A549 (cell line): Measurements from ENCODE around the gene F8A3. TPM values are rescaled to one million over a fixed set of nuclear protein-coding genes. Genes with fewer than 3 reads are reported as not detected.
"Not testable (repeated sequence)": the region's sequence is repeated elsewhere in the genome, so short reads cannot be mapped to it uniquely, and the experiment has no call there.

Source experiments
- ATAC-seq, 2 experiments: fragments of 200-7000 bp in 1 of 2; fragments of >200 bp in 1 of 2; cut with Nextera tagmentation in 1 of 2; cut with Tn5 transposase in 1 of 2; 3 replicates each; pipeline versions ENCODE4 v1.8.0 to v1.9.1; 2018 to 2020; ENCODE audit warnings: mild to moderate bottlenecking in 1 of 2, moderate library complexity in 1 of 2
- CTCF ChIA-PET: fragments of 300-600 bp; sonication (Branson Sonifier 250); formaldehyde crosslinking; extraction: SDS; loops from one replicate; lab custom pipeline; 2021; ENCODE audit warnings: antibody characterized with exemption, inconsistent platforms; lab: Yijun Ruan, JAX
- POLR2A ChIA-PET: fragments of 350-600 bp; formaldehyde crosslinking; extraction: SDS; loops from one replicate; lab custom pipeline; 2021; ENCODE audit warnings: antibody characterized with exemption, inconsistent platforms; lab: Yijun Ruan, JAX
- DNase-seq, 2 experiments: peaks; one replicate each; pipeline versions ENCODE4 v3.0.0 to v3.0.0-alpha.2; 2011 to 2016; ENCODE audit warnings: low read depth in 1 of 2, low spot score in 1 of 2
- FAIRE-seq: peaks from 2 replicates; lab custom pipeline; 2011; peaks lifted over from hg19 to GRCh38; lab: Jason Lieb, UNC
- H3K27ac ChIP-seq, 2 experiments: fragments of >200 bp; sonication (Bioruptor Twin); formaldehyde crosslinking; 3 replicates each; pipeline ENCODE4 v1.5.1; 2016 to 2017
- H3K4me1 ChIP-seq: fragments of >200 bp; sonication (Bioruptor Twin); formaldehyde crosslinking; 3 replicates; pipeline ENCODE4 v1.6.1; 2016
- H3K4me2 ChIP-seq: fragments of >200 bp; sonication (Bioruptor Twin); formaldehyde crosslinking; 3 replicates; pipeline ENCODE4 v1.6.1; 2016
- H3K4me3 ChIP-seq: fragments of >200 bp; sonication (Bioruptor Twin); formaldehyde crosslinking; 3 replicates; pipeline ENCODE4 v1.5.1; 2016
- H3K9me3 ChIP-seq: fragments of >200 bp; sonication (Bioruptor Twin); formaldehyde crosslinking; 3 replicates; pipeline ENCODE4 v1.6.1; 2016
- E2F6 ChIP-seq: IDR thresholded peaks from 2 replicates; pipeline ENCODE4 v1.6.1; 2012; ENCODE audit warnings: low read depth, borderline replicate concordance
- HDAC2 ChIP-seq: fragments of 200-600 bp; sonication (generic); IDR thresholded peaks from 2 replicates; pipeline ENCODE4 v1.6.1; 2016
- HMGXB4 ChIP-seq: fragments of 250-450 bp; sonication (Bioruptor Pico); IDR thresholded peaks from 2 replicates; pipeline ENCODE4 v1.5.0; 2021; ENCODE audit warnings: mild to moderate bottlenecking, moderate library complexity, borderline replicate concordance
- HOXA7 ChIP-seq: fragments of 250-450 bp; sonication (Bioruptor Pico); IDR thresholded peaks from 2 replicates; pipeline ENCODE4 v1.5.0; 2020; ENCODE audit warnings: mild to moderate bottlenecking, moderate library complexity
- HOXB5 ChIP-seq: fragments of 250-450 bp; sonication (Bioruptor Pico); IDR thresholded peaks from 2 replicates; pipeline ENCODE4 v1.5.0; 2020; ENCODE audit warnings: mild to moderate bottlenecking, moderate library complexity
- MYC ChIP-seq: IDR thresholded peaks from 2 replicates; pipeline ENCODE4 v1.6.1; 2012; ENCODE audit warnings: mild to moderate bottlenecking, inconsistent platforms, low read length, improper control_type of control experiment, borderline replicate concordance
- NFE2L2 ChIP-seq: fragments of 150-350 bp; conservative IDR thresholded peaks from 2 replicates; pipeline ENCODE4 v1.6.1; 2014; ENCODE audit warnings: low read length
- POLR2AphosphoS2 ChIP-seq: conservative IDR thresholded peaks from 2 replicates; pipeline ENCODE4 v1.6.1; 2012; ENCODE audit warnings: low read length, improper control_type of control experiment, inconsistent platforms
- RAD21 ChIP-seq, 2 experiments: fragments of >200 bp in 1 of 2; sonication (Bioruptor Twin) in 1 of 2; formaldehyde crosslinking in 1 of 2; IDR thresholded peaks in 1 of 2; conservative IDR thresholded peaks in 1 of 2; 2 replicates in 1 of 2; 3 replicates in 1 of 2; pipeline ENCODE4 v1.6.1; 2012 to 2018; ENCODE audit warnings: inconsistent platforms in 1 of 2
- RNF2 ChIP-seq: fragments of 200-600 bp; sonication (generic); IDR thresholded peaks from 2 replicates; pipeline ENCODE4 v1.6.1; 2016; ENCODE audit warnings: low read depth, mild to moderate bottlenecking, antibody characterized with exemption, moderate library complexity, borderline replicate concordance
- SMC3 ChIP-seq: fragments of >200 bp; sonication (Bioruptor Twin); formaldehyde crosslinking; IDR thresholded peaks from 3 replicates; pipeline ENCODE4 v1.6.1; 2018; ENCODE audit warnings: inconsistent platforms
- USF2 ChIP-seq: fragments of 450-650 bp; IDR thresholded peaks from 2 replicates; pipeline ENCODE4 v1.6.1; 2014; ENCODE audit warnings: antibody characterized with exemption
- WGBS: methylation state at CpG from one replicate; pipeline ENCODE4 v1.1.6; 2017; ENCODE audit errors: missing lambda C conversion rate; 5-methylcytosine and 5-hydroxymethylcytosine counted together
- polyA minus RNA-seq: library from RNA; depleted of rRNA, polyadenylated mRNA; stranded (reverse); fragments of >200 nt; gene quantifications from 2 replicates; pipeline ENCODE4 v1.2.3, GENCODE V29; 2011; rRNA and poly(A)+ RNA removed
- polyA plus RNA-seq, 4 experiments: library from polyadenylated mRNA; depleted of rRNA in 3 of 4; stranded (reverse); fragments of >200 nt; fragmentation: RNase III in 1 of 4; extraction: RNeasy Plus Mini Kit Qiagen cat#74134 plus additional on column Dnase treatment in 1 of 4; gene quantifications; 2 replicates in 3 of 4; 3 replicates in 1 of 4; pipeline ENCODE4 v1.2.3, GENCODE V29; 2011 to 2017
- TF ChIP-seq, protein P1 (sequence below): IDR thresholded peaks from 2 replicates; pipeline ENCODE4 v1.6.1; 2012

The F8A3 gene
- polyA plus RNA-seq (2011; rRNA removed) (0.05 and 0.11 TPM in 2 replicates), polyA plus RNA-seq (2017; fragmentation: RNase III; extraction: RNeasy Plus Mini Kit Qiagen cat#74134 plus additional on column Dnase treatment) (1.4 to 1.9 TPM (median 1.7 TPM) in 3 replicates), polyA minus RNA-seq (not detected in 2 replicates)
- polyA plus RNA-seq (2012; cell fraction: cytosol; rRNA removed): 0.21 and 0.87 TPM in 2 replicates
- 0.68 TPM in 1 of 2 replicates, not detected in the other for polyA plus RNA-seq (2012; cell fraction: nucleus; rRNA removed)

DNA sequence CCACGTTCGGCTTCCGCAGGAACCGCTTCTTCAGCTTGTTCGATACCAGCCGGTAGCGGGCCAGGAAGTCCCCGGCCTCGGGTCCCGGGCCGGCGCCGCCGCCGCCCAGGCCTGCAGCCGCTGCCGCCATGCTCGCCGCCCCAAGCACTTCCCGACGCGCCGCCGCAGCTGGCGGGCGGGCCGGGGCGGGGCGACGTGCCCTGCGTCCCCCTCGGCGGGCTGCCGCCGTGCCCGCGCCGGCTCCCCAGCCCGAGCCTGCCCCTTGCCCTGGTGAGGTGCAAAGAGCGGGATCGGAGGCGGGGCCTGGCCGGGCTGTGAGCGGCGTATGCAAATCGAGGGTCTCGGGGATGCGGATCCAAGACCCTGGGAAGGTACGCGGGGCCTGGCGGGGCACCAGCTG is at the start of gene F8A3:
Gene F8A3 (minus strand): TSS at position 150 of the 400 bp plus-strand sequence. CDS start 20 bp downstream, at position 130.
- no CpG with 5 or more reads among the region's 51 CpGs for WGBS
- not testable (repeated sequence) for FAIRE-seq

GRCh38 chrX:155505296-155505695 is 46.9 kb upstream of the F8A3 start:
- H3K27ac ChIP-seq: no peak overlapping the region
- no peak overlapping the region for H3K4me3 ChIP-seq
- H3K4me1 ChIP-seq: no peaks in the 10 kb centered on the region
- FAIRE-seq: no peak
- TF ChIP-seq USF2 (no peak), NFE2L2 (no peak), HOXB5 (CRISPR knock-in tag) (no peak), E2F6 (no peak), HOXA7 (CRISPR knock-in tag) (no peak), SMC3 (no peak), POLR2AphosphoS2 (no peak), RAD21 (conservative IDR thresholded peaks at IDR 0.05 in 1 of 2, IDR thresholded peaks at IDR 0.05 in 1 of 2) (no peak), RNF2 (no peak), MYC (no peak), HMGXB4 (CRISPR knock-in tag) (no peak), HDAC2 (no peak)
- TF ChIP-seq, protein P1, sequence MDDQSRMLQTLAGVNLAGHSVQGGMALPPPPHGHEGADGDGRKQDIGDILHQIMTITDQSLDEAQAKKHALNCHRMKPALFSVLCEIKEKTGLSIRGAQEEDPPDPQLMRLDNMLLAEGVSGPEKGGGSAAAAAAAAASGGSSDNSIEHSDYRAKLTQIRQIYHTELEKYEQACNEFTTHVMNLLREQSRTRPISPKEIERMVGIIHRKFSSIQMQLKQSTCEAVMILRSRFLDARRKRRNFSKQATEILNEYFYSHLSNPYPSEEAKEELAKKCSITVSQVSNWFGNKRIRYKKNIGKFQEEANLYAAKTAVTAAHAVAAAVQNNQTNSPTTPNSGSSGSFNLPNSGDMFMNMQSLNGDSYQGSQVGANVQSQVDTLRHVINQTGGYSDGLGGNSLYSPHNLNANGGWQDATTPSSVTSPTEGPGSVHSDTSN: no peak
- no peak for ATAC-seq
- no peak for DNase-seq
- no peak overlapping the region for H3K4me2 ChIP-seq
- POLR2A ChIA-PET: no interaction called here
- CTCF ChIA-PET: no interaction called here
- H3K9me3 ChIP-seq: no peaks in the 10 kb centered on the region

More for the DNA sequence above, at the start of gene F8A3:
- POLR2A ChIA-PET, CTCF ChIA-PET, H3K4me2 ChIP-seq, H3K4me3 ChIP-seq, H3K9me3 ChIP-seq, DNase-seq, H3K4me1 ChIP-seq, H3K27ac ChIP-seq: not testable (repeated sequence)
- peak; percentile 89 to 96 for ATAC-seq

DNA sequence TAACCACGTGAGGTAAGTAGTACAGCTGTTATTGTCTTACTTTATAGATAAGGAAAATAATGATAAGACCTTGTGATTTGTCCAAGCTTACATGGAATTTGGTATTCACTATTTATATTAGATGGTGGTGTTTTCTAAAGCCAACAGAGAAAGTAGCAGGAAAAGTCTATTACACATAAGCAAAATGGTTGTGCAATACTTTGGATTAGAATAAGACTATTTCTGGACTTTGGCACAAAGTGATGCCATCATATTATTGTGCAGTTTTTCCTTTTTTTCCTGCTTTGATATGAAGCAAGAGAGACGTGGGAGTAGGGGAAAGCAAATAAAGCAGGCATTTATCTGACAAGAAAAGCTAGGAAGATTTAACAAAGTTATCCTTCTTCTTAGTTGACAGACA is 36.7 kb upstream of the F8A3 start:
- no CpG with 5 or more reads among the region's 2 CpGs for WGBS
- H3K4me3 ChIP-seq, POLR2A ChIA-PET, ATAC-seq, FAIRE-seq, DNase-seq, H3K9me3 ChIP-seq, H3K4me1 ChIP-seq, H3K27ac ChIP-seq, CTCF ChIA-PET, H3K4me2 ChIP-seq: not testable (repeated sequence)

DNA sequence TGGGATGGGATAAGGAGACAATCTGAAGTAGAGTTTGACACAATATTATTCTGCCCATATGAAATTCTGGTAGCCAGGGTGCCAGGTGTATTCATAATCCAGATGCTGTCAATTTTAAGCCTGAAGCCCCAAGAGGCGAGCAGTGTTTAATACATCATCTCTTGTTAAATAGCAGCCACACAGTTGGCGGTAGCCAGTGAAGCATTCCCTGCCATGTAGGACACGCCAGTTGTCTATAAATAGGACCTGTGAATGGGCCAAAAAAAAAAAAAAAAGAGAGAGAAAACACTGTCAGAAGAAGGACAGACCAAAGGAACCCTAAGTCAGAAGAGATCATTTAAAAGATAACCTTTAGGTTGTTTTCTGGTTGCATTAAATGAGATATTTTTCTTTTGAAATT is 33.0 kb upstream of the F8A3 start:
- POLR2A ChIA-PET, ATAC-seq, DNase-seq, H3K9me3 ChIP-seq, H3K4me3 ChIP-seq, H3K4me1 ChIP-seq, H3K4me2 ChIP-seq, H3K27ac ChIP-seq, CTCF ChIA-PET: not testable (repeated sequence)
- 65% methylated on average over 2 of the region's 3 CpGs for WGBS
- peak; percentile 83 for FAIRE-seq

DNA sequence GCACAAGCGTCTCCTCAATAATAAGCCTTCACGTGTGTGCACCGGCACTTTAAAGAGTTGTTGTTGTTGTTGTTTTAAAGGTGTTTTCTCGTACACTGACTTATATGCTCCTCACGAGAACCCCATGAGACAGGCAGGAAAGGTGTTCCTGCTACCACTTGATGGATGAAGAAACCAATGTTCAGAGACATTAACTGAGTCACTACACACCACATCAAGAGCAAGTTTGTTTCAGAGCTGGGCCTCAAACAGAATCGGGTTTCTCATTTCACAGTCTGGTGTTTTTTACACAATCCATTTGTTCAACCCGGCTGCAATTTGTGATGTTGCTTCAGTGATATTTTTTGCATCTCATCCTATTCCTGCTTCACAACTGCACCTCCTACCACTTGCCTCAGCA is 18.7 kb upstream of the F8A3 start:
- H3K9me3 ChIP-seq, POLR2A ChIA-PET, FAIRE-seq, H3K4me1 ChIP-seq, H3K4me3 ChIP-seq, H3K4me2 ChIP-seq, H3K27ac ChIP-seq, CTCF ChIA-PET, ATAC-seq, DNase-seq: not testable (repeated sequence)
- WGBS: no CpG with 5 or more reads among the region's 7 CpGs

- ATAC-seq, CTCF ChIA-PET, H3K4me1 ChIP-seq, DNase-seq, POLR2A ChIA-PET, H3K4me3 ChIP-seq, H3K27ac ChIP-seq, H3K4me2 ChIP-seq, H3K9me3 ChIP-seq, FAIRE-seq: not testable (repeated sequence)
- no CpG with 5 or more reads among the region's 9 CpGs for WGBS
These were observed 8.0 kb upstream of the F8A3 start for GRCh38 chrX:155466269-155466938.

- ATAC-seq, H3K4me3 ChIP-seq, H3K4me1 ChIP-seq, CTCF ChIA-PET, FAIRE-seq, DNase-seq, H3K4me2 ChIP-seq, H3K27ac ChIP-seq, H3K9me3 ChIP-seq, POLR2A ChIA-PET: not testable (repeated sequence)
- WGBS: no CpG with 5 or more reads among the region's 8 CpGs
These were observed 2.1 kb upstream of the F8A3 start for GRCh38 chrX:155460501-155460900.
